ENCODE results near the gene TUBB.

TUBB gene

DNA sequence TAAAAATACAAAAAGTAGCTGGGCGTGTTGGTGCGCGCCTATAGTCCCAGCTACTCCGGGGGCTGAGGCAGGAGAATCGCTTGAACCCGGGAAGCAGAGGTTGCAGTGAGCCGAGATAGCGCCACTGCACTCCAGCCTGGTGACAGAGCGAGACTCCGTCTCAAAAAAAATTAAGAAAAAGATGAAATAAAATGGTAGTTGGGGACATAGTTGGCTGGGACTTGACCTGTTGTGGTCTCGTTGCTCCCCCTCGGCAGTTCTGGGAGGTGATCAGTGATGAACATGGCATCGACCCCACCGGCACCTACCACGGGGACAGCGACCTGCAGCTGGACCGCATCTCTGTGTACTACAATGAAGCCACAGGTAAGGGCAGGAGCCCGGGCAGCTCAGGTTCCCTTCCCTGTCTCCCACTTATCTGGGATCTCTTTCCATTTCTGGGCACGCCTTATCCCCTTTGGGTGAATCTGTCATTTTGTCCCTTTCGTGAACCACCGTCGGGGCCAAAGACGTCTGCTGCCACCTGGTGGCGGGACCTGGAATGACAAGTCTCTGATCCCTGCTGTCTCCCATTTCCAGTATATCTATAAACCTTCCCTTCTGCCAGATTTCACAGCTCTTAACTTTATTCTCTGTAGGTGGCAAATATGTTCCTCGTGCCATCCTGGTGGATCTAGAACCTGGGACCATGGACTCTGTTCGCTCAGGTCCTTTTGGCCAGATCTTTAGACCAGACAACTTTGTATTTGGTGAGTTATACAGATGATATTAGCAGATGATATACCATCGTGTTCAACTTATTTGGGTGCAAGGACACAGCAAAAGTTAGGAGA, 2.3 kb downstream of the TUBB start (continued):
- TF ChIP-seq, protein P1, sequence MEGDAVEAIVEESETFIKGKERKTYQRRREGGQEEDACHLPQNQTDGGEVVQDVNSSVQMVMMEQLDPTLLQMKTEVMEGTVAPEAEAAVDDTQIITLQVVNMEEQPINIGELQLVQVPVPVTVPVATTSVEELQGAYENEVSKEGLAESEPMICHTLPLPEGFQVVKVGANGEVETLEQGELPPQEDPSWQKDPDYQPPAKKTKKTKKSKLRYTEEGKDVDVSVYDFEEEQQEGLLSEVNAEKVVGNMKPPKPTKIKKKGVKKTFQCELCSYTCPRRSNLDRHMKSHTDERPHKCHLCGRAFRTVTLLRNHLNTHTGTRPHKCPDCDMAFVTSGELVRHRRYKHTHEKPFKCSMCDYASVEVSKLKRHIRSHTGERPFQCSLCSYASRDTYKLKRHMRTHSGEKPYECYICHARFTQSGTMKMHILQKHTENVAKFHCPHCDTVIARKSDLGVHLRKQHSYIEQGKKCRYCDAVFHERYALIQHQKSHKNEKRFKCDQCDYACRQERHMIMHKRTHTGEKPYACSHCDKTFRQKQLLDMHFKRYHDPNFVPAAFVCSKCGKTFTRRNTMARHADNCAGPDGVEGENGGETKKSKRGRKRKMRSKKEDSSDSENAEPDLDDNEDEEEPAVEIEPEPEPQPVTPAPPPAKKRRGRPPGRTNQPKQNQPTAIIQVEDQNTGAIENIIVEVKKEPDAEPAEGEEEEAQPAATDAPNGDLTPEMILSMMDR (tag by site-specific recombination; IDR thresholded peaks at IDR 0.05) = peak; percentile 84
- TF ChIP-seq ZNF776 (tag by site-specific recombination; IDR thresholded peaks at IDR 0.05; ENCODE audit: borderline replicate concordance) = no peak
- TF ChIP-seq ZNF830 (tag by site-specific recombination; IDR thresholded peaks at IDR 0.05; ENCODE audit: low read depth) = no peak
- TF ChIP-seq SP7 (tag by site-specific recombination; IDR thresholded peaks at IDR 0.05) = peak; percentile 42
- no peak for TF ChIP-seq ZNF121 (tag by site-specific recombination; IDR thresholded peaks at IDR 0.05)
- TF ChIP-seq, protein P2, sequence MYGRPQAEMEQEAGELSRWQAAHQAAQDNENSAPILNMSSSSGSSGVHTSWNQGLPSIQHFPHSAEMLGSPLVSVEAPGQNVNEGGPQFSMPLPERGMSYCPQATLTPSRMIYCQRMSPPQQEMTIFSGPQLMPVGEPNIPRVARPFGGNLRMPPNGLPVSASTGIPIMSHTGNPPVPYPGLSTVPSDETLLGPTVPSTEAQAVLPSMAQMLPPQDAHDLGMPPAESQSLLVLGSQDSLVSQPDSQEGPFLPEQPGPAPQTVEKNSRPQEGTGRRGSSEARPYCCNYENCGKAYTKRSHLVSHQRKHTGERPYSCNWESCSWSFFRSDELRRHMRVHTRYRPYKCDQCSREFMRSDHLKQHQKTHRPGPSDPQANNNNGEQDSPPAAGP (tag by site-specific recombination; IDR thresholded peaks at IDR 0.05) = no peak; the same call in 1 of the 2 replicates
- TF ChIP-seq TRIM28 (IDR thresholded peaks at IDR 0.05; ENCODE audit: borderline replicate concordance, low read length) = no peak
- TF ChIP-seq ZNF585B (tag by site-specific recombination; IDR thresholded peaks at IDR 0.05) = no peak
- TF ChIP-seq, protein P3, sequence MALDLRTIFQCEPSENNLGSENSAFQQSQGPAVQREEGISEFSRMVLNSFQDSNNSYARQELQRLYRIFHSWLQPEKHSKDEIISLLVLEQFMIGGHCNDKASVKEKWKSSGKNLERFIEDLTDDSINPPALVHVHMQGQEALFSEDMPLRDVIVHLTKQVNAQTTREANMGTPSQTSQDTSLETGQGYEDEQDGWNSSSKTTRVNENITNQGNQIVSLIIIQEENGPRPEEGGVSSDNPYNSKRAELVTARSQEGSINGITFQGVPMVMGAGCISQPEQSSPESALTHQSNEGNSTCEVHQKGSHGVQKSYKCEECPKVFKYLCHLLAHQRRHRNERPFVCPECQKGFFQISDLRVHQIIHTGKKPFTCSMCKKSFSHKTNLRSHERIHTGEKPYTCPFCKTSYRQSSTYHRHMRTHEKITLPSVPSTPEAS (tag by site-specific recombination; IDR thresholded peaks at IDR 0.05) = no peak
- TF ChIP-seq PRDM1 (tag by site-specific recombination; IDR thresholded peaks at IDR 0.05) = peak; percentile 86
- no peak for TF ChIP-seq ZNF645 (tag by site-specific recombination; IDR thresholded peaks at IDR 0.05)
- peak; percentile 29 for TF ChIP-seq KLF8 (tag by site-specific recombination; IDR thresholded peaks at IDR 0.05)
- TF ChIP-seq REST (tag by site-specific recombination; IDR thresholded peaks at IDR 0.05) = peak; percentile 83
- TF ChIP-seq ZNF404 (tag by site-specific recombination; IDR thresholded peaks at IDR 0.05) = no peak
- TF ChIP-seq ZNF549 (tag by site-specific recombination; IDR thresholded peaks at IDR 0.05) = no peak
- TF ChIP-seq, protein P4, sequence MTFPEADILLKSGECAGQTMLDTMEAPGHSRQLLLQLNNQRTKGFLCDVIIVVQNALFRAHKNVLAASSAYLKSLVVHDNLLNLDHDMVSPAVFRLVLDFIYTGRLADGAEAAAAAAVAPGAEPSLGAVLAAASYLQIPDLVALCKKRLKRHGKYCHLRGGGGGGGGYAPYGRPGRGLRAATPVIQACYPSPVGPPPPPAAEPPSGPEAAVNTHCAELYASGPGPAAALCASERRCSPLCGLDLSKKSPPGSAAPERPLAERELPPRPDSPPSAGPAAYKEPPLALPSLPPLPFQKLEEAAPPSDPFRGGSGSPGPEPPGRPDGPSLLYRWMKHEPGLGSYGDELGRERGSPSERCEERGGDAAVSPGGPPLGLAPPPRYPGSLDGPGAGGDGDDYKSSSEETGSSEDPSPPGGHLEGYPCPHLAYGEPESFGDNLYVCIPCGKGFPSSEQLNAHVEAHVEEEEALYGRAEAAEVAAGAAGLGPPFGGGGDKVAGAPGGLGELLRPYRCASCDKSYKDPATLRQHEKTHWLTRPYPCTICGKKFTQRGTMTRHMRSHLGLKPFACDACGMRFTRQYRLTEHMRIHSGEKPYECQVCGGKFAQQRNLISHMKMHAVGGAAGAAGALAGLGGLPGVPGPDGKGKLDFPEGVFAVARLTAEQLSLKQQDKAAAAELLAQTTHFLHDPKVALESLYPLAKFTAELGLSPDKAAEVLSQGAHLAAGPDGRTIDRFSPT (tag by site-specific recombination; IDR thresholded peaks at IDR 0.05) = no peak
- peak; percentile 36 for TF ChIP-seq KLF1 (tag by site-specific recombination; IDR thresholded peaks at IDR 0.05)
- TF ChIP-seq ZNF426 (tag by site-specific recombination; IDR thresholded peaks at IDR 0.05) = no peak
- TF ChIP-seq MYNN (tag by site-specific recombination; IDR thresholded peaks at IDR 0.05; ENCODE audit: borderline replicate concordance) = no peak
- no peak for TF ChIP-seq ZNF175 (tag by site-specific recombination; IDR thresholded peaks at IDR 0.05)
- TF ChIP-seq ZNF692 (tag by site-specific recombination; IDR thresholded peaks at IDR 0.05) = no peak
- TF ChIP-seq, protein P5, sequence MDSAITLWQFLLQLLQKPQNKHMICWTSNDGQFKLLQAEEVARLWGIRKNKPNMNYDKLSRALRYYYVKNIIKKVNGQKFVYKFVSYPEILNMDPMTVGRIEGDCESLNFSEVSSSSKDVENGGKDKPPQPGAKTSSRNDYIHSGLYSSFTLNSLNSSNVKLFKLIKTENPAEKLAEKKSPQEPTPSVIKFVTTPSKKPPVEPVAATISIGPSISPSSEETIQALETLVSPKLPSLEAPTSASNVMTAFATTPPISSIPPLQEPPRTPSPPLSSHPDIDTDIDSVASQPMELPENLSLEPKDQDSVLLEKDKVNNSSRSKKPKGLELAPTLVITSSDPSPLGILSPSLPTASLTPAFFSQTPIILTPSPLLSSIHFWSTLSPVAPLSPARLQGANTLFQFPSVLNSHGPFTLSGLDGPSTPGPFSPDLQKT (IDR thresholded peaks at IDR 0.05; ENCODE audit: borderline replicate concordance, low read depth, low read length) = no peak
- TF ChIP-seq, protein P6, sequence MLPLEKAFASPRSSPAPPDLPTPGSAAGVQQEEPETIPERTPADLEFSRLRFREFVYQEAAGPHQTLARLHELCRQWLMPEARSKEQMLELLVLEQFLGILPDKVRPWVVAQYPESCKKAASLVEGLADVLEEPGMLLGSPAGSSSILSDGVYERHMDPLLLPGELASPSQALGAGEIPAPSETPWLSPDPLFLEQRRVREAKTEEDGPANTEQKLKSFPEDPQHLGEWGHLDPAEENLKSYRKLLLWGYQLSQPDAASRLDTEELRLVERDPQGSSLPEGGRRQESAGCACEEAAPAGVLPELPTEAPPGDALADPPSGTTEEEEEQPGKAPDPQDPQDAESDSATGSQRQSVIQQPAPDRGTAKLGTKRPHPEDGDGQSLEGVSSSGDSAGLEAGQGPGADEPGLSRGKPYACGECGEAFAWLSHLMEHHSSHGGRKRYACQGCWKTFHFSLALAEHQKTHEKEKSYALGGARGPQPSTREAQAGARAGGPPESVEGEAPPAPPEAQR (tag by site-specific recombination; IDR thresholded peaks at IDR 0.05) = no peak
